Activated naive CD4-positive, alpha-beta T cell treated with anti-CD3 and anti-CD28 coated beads, Interleukin-2, amount 50 U/mL, for 72 hours (primary cell): ENCODE measurements around the gene STAMBP. TPM values are rescaled to one million over a fixed set of nuclear protein-coding genes. Genes with fewer than 3 reads are reported as not detected.

Experiments
- ATAC-seq, 2 donors: fragments of 150-1000 bp; cut with Tn5 transposase; 2 replicates each; pipeline ENCODE4 v1.10.0; 2021; ENCODE audit warnings: mild to moderate bottlenecking in 2 of 2, moderate library complexity in 2 of 2
- DNase-seq, 2 donors: peaks; one replicate each; pipeline ENCODE4 v3.0.0; 2021 to 2022; ENCODE audit warnings: low spot score in 2 of 2
- H3K27ac Mint-ChIP-seq, 2 donors: one replicate each; pipeline ENCODE4 v1.8.0; 2022; ENCODE audit warnings: mild to moderate bottlenecking in 2 of 2, mixed read lengths in 2 of 2
- H3K36me3 Mint-ChIP-seq, 2 donors: one replicate each; pipeline ENCODE4 v1.8.0; 2022; ENCODE audit warnings: mixed read lengths in 2 of 2
- H3K9me3 Mint-ChIP-seq, 2 donors: one replicate each; pipeline ENCODE4 v1.8.0; 2022; ENCODE audit warnings: mixed read lengths in 2 of 2
- total RNA-seq, 2 donors: library from RNA; stranded (reverse); gene quantifications; one replicate each; pipeline ENCODE4 v1.2.3, GENCODE V29; 2022

The STAMBP gene
- total RNA-seq, 2 donors from 2014 or later = 76.0 to 110 TPM

GRCh38 chr2:73827660-73828388 lies 937 bp upstream of the STAMBP start:
- peaks cover 4 to 5% of the 10 kb centered on the region in 2 donors for H3K9me3 Mint-ChIP-seq
- ATAC-seq (no peak), DNase-seq (no peak)
- H3K27ac Mint-ChIP-seq = peak overlapping the region in 1 of 2 donors; percentile 97
- H3K36me3 Mint-ChIP-seq = peaks cover 25 to 31% of the 10 kb centered on the region in 2 donors

GRCh38 chr2:73828389-73828817 lies 358 bp upstream of the STAMBP start:
- peaks cover 26 to 34% of the 10 kb centered on the region in 2 donors for H3K36me3 Mint-ChIP-seq
- peak overlapping the region; percentile 97 to 99 for H3K27ac Mint-ChIP-seq
- no peak for ATAC-seq
- peaks cover 4 to 5% of the 10 kb centered on the region in 2 donors for H3K9me3 Mint-ChIP-seq
- no peak for DNase-seq

GRCh38 chr2:73830871-73831401 lies 2.2 kb downstream of the STAMBP start:
- Mint-ChIP-seq H3K36me3 (peaks cover 36 to 48% of the 10 kb centered on the region in 2 donors), H3K27ac (peak overlapping the region; percentile 97 to 99), H3K9me3 (peaks cover 4 to 5% of the 10 kb centered on the region in 2 donors)
- ATAC-seq = peak; percentile 75 to 85
- DNase-seq = peak in 1 of 2 donors; percentile 22

- H3K9me3 Mint-ChIP-seq = peaks cover 4 to 5% of the 10 kb centered on the region in 2 donors
- ATAC-seq = no peak
- peak overlapping the region; percentile 43 to 61 for H3K27ac Mint-ChIP-seq
- peaks cover 36 to 48% of the 10 kb centered on the region in 2 donors for H3K36me3 Mint-ChIP-seq
- no peak for DNase-seq
Measured at GRCh38 chr2:73832930-73833329, 4.2 kb downstream of the STAMBP start.

GRCh38 chr2:73836141-73836943 lies 7.6 kb downstream of the STAMBP start:
- no peak overlapping the region for H3K27ac Mint-ChIP-seq
- DNase-seq (no peak), ATAC-seq (no peak)
- peaks cover 18 to 37% of the 10 kb centered on the region in 2 donors for H3K36me3 Mint-ChIP-seq
- peaks cover 4 to 5% of the 10 kb centered on the region in 2 donors for H3K9me3 Mint-ChIP-seq

- Mint-ChIP-seq H3K9me3 (no peaks in the 10 kb centered on the region), H3K36me3 (peaks cover 10 to 25% of the 10 kb centered on the region in 2 donors), H3K27ac (peak overlapping the region in 1 of 2 donors; percentile 1)
- DNase-seq = no peak
- no peak for ATAC-seq
Measured at GRCh38 chr2:73837847-73838585, 9.3 kb downstream of the STAMBP start.

- no peak overlapping the region for H3K27ac Mint-ChIP-seq
- DNase-seq (no peak), ATAC-seq (no peak)
- no peaks in the 10 kb centered on the region for H3K9me3 Mint-ChIP-seq
- H3K36me3 Mint-ChIP-seq = peaks cover 10 to 28% of the 10 kb centered on the region in 2 donors
Measured at GRCh38 chr2:73838889-73839534, 10.3 kb downstream of the STAMBP start.

- peaks cover 9 to 30% of the 10 kb centered on the region in 2 donors for H3K36me3 Mint-ChIP-seq
- no peaks in the 10 kb centered on the region for H3K9me3 Mint-ChIP-seq
- ATAC-seq (no peak), DNase-seq (no peak)
- H3K27ac Mint-ChIP-seq = peak overlapping the region in 1 of 2 donors; percentile 24
Measured at GRCh38 chr2:73839653-73840411, 11.1 kb downstream of the STAMBP start.

- no peak for ATAC-seq
- no peak overlapping the region for H3K27ac Mint-ChIP-seq
- H3K9me3 Mint-ChIP-seq = no peaks in the 10 kb centered on the region
- no peak for DNase-seq
- peaks cover 12 to 39% of the 10 kb centered on the region in 2 donors for H3K36me3 Mint-ChIP-seq
Measured at GRCh38 chr2:73841912-73842738, 13.4 kb downstream of the STAMBP start.

- Mint-ChIP-seq H3K36me3 (peaks cover 13 to 39% of the 10 kb centered on the region in 2 donors), H3K9me3 (no peaks in the 10 kb centered on the region), H3K27ac (no peak overlapping the region)
- ATAC-seq = no peak
- DNase-seq = no peak
Measured at GRCh38 chr2:73842739-73843019, 13.9 kb downstream of the STAMBP start.

GRCh38 chr2:73844087-73844486 lies 15.3 kb downstream of the STAMBP start:
- no peak for DNase-seq
- Mint-ChIP-seq H3K9me3 (no peaks in the 10 kb centered on the region), H3K27ac (peak overlapping the region in 1 of 2 donors; percentile 10), H3K36me3 (peaks cover 13 to 39% of the 10 kb centered on the region in 2 donors)
- ATAC-seq = no peak

GRCh38 chr2:73850009-73850408 lies 21.2 kb downstream of the STAMBP start:
- ATAC-seq = no peak
- H3K36me3 Mint-ChIP-seq = peaks cover 27% of the 10 kb centered on the region in 2 donors
- DNase-seq = no peak

GRCh38 chr2:73851274-73851673 lies 22.5 kb downstream of the STAMBP start:
- DNase-seq (no peak), ATAC-seq (peak in 1 of 2 donors; percentile 20)
- Mint-ChIP-seq H3K27ac (peak overlapping the region in 1 of 2 donors; percentile 37), H3K36me3 (peaks cover 16 to 39% of the 10 kb centered on the region in 2 donors), H3K9me3 (no peaks in the 10 kb centered on the region)

More at GRCh38 chr2:73850009-73850408, 21.2 kb downstream of the STAMBP start:
- Mint-ChIP-seq H3K27ac (no peak overlapping the region), H3K9me3 (no peaks in the 10 kb centered on the region)

- Mint-ChIP-seq H3K36me3 (peaks cover 12 to 42% of the 10 kb centered on the region in 2 donors), H3K9me3 (no peaks in the 10 kb centered on the region)
- peak; percentile 72 to 94 for ATAC-seq
Measured at GRCh38 chr2:73852020-73852419, 23.3 kb downstream of the STAMBP start.

GRCh38 chr2:73855526-73855925 lies 26.8 kb downstream of the STAMBP start:
- DNase-seq (no peak), ATAC-seq (no peak)
- Mint-ChIP-seq H3K27ac (peak overlapping the region in 1 of 2 donors; percentile 75), H3K9me3 (no peaks in the 10 kb centered on the region), H3K36me3 (peaks cover 20 to 44% of the 10 kb centered on the region in 2 donors)

More at GRCh38 chr2:73852020-73852419, 23.3 kb downstream of the STAMBP start:
- H3K27ac Mint-ChIP-seq = no peak overlapping the region
- DNase-seq = no peak
